ENCODE data around the gene TRIM41. TPM values are rescaled to one million over a fixed set of nuclear protein-coding genes. Genes with fewer than 3 reads are reported as not detected.

TRIM41 gene
- total and polyA plus RNA-seq, 9 of the 15 experiments (the other 6 are each of a cell fraction or from before 2014, with no cell fraction given): 1.8 to 47.6 (median 20.9) TPM

DNA sequence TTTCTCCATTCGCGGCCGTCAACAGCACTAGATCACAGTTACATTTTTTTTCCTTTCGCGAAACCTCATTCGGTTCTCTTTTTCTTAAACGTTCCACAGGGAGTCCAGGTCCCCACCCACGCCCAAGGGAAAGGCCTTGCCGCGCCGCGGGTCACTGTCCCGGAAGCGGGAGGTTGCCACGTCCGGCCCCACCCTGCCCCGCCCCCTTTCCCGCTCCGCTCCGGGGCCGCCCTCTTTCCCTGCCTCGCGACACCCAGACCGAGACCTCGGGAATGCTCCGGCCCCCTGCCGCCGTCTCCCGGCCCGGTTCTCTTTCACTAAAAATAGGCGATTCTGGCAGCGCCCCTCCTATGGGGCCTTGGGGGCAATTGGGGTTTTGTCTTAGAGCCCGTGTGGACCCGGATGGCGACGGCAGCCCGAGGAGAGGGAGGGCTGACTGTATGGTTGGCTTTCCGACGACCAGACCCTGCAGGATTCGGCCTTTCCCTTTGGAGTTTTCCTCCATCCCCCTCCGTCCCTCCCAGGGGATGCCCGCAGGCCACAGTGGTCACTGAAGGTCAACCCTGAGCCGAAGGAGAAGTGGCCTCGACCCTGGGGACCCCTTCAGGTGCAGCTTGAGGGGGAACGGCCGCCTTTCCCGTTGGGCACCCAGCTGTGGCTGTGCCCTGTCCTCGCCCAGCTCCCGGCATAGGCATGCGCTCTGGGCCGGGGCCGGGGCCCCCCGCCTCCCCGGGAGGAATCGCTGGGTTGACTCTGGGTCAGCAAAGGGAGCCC, 23.4 kb downstream of the TRIM41 start (continued):
- TF ChIP-seq ZNF282 (CRISPR knock-in tag; IDR thresholded peaks at IDR 0.05): no peak
- no peak for TF ChIP-seq HNRNPUL1 (IDR thresholded peaks at IDR 0.05; ENCODE audit: low read length)
- peak; percentile 81; the same call in 1 of the 2 replicates for TF ChIP-seq MYC (IDR thresholded peaks at IDR 0.05; ENCODE audit: low read depth, low read length)
- TF ChIP-seq MYC (CRISPR knock-in tag; IDR thresholded peaks at IDR 0.05; ENCODE audit: borderline replicate concordance, low read depth): no peak
- no peak for TF ChIP-seq JUN (IDR thresholded peaks at IDR 0.05; ENCODE audit: borderline replicate concordance, low read depth, low read length)
- TF ChIP-seq JUN (CRISPR knock-in tag; IDR thresholded peaks at IDR 0.05; ENCODE audit: borderline replicate concordance): no peak
- TF ChIP-seq CREBBP (IDR thresholded peaks at IDR 0.05; ENCODE audit: low read depth, low read length): no peak
- TF ChIP-seq KAT2B (IDR thresholded peaks at IDR 0.05; ENCODE audit: low read depth, low read length): no peak
- TF ChIP-seq, protein P1, sequence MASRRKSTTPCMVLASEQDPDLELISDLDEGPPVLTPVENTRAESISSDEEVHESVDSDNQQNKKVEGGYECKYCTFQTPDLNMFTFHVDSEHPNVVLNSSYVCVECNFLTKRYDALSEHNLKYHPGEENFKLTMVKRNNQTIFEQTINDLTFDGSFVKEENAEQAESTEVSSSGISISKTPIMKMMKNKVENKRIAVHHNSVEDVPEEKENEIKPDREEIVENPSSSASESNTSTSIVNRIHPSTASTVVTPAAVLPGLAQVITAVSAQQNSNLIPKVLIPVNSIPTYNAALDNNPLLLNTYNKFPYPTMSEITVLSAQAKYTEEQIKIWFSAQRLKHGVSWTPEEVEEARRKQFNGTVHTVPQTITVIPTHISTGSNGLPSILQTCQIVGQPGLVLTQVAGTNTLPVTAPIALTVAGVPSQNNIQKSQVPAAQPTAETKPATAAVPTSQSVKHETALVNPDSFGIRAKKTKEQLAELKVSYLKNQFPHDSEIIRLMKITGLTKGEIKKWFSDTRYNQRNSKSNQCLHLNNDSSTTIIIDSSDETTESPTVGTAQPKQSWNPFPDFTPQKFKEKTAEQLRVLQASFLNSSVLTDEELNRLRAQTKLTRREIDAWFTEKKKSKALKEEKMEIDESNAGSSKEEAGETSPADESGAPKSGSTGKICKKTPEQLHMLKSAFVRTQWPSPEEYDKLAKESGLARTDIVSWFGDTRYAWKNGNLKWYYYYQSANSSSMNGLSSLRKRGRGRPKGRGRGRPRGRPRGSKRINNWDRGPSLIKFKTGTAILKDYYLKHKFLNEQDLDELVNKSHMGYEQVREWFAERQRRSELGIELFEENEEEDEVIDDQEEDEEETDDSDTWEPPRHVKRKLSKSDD (conservative IDR thresholded peaks at IDR 0.05; ENCODE audit: low read length): no peak
- TF ChIP-seq, protein P2, sequence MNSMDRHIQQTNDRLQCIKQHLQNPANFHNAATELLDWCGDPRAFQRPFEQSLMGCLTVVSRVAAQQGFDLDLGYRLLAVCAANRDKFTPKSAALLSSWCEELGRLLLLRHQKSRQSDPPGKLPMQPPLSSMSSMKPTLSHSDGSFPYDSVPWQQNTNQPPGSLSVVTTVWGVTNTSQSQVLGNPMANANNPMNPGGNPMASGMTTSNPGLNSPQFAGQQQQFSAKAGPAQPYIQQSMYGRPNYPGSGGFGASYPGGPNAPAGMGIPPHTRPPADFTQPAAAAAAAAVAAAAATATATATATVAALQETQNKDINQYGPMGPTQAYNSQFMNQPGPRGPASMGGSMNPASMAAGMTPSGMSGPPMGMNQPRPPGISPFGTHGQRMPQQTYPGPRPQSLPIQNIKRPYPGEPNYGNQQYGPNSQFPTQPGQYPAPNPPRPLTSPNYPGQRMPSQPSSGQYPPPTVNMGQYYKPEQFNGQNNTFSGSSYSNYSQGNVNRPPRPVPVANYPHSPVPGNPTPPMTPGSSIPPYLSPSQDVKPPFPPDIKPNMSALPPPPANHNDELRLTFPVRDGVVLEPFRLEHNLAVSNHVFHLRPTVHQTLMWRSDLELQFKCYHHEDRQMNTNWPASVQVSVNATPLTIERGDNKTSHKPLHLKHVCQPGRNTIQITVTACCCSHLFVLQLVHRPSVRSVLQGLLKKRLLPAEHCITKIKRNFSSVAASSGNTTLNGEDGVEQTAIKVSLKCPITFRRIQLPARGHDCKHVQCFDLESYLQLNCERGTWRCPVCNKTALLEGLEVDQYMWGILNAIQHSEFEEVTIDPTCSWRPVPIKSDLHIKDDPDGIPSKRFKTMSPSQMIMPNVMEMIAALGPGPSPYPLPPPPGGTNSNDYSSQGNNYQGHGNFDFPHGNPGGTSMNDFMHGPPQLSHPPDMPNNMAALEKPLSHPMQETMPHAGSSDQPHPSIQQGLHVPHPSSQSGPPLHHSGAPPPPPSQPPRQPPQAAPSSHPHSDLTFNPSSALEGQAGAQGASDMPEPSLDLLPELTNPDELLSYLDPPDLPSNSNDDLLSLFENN (IDR thresholded peaks at IDR 0.05; ENCODE audit: low read depth in 2 of 2, low read length in 2 of 2): 0 out of 4 replicates have a peak, but pooled peaks of 1 of the 2 experiments have one; percentile 5
- TF ChIP-seq GATAD2A (IDR thresholded peaks at IDR 0.05): no peak
- TF ChIP-seq SNRNP70 (optimal IDR thresholded peaks at IDR 0.05; ENCODE audit: low read depth, low read length): no peak
- TF ChIP-seq ZNF140 (CRISPR knock-in tag; IDR thresholded peaks at IDR 0.05): no peak
- TF ChIP-seq SAP30 (IDR thresholded peaks at IDR 0.05; ENCODE audit: borderline replicate concordance, insufficient read depth, low read depth, low read length, poor library complexity, severe bottlenecking): peak; percentile 52
- TF ChIP-seq U2AF1 (optimal IDR thresholded peaks at IDR 0.05; ENCODE audit: low read depth, low read length): no peak
- TF ChIP-seq U2AF2 (optimal IDR thresholded peaks at IDR 0.05; ENCODE audit: low read depth, low read length): no peak
- peak; percentile 42; the same call in 1 of the 2 replicates for TF ChIP-seq RB1 (IDR thresholded peaks at IDR 0.05; ENCODE audit: low read depth)
- TF ChIP-seq, protein P3, sequence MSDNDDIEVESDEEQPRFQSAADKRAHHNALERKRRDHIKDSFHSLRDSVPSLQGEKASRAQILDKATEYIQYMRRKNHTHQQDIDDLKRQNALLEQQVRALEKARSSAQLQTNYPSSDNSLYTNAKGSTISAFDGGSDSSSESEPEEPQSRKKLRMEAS (CRISPR knock-in tag; IDR thresholded peaks at IDR 0.05): no peak
- TF ChIP-seq SMARCB1 (IDR thresholded peaks at IDR 0.05; ENCODE audit: insufficient read length, low read depth): no peak
- TF ChIP-seq NFXL1 (CRISPR knock-in tag; IDR thresholded peaks at IDR 0.05): 0 out of 2 replicates have a peak, but pooled peaks have one; percentile 45
- TF ChIP-seq POLR2AphosphoS2 (IDR thresholded peaks at IDR 0.05; ENCODE audit: low read length): no peak; the same call in 1 of the 2 replicates
- TF ChIP-seq TEAD1 (CRISPR knock-in tag; IDR thresholded peaks at IDR 0.05): peak in 1 of 2 experiments; percentile 1; a peak in 2 of 4 replicates
- no peak for TF ChIP-seq ZNF77 (CRISPR knock-in tag; IDR thresholded peaks at IDR 0.05)

Measured in K562 (cell line).